ENCODE data around the gene RELN. TPM values are rescaled to one million over a fixed set of nuclear protein-coding genes. Genes with fewer than 3 reads are reported as not detected.

Gene RELN
- total RNA-seq, 1 experiment from 2014 or later: 0.20 TPM

DNA sequence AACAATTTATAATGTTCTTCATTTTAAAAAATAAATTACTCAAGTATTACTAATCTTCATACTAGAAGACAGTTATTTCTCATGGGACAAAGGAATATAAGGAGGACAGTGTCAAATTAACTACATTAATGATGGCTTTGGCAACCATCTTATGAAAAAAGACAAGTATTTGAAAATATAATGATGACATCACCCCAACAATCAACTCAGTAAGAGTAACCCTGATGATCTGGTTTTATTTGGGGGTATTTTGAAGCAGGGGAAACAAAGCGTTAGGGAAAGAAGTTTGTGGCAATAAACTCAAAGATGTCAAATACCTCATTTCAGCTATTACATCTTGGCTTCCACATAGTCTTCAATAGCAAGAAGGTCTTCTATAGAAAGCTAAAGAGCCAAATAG is 29.0 kb upstream of the RELN start:
- TF ChIP-seq RAD21 (IDR thresholded peaks at IDR 0.05; ENCODE audit: low read depth): no peak
- TF ChIP-seq TCF7L2 (IDR thresholded peaks at IDR 0.05; ENCODE audit: borderline replicate concordance, extremely low read depth, insufficient read depth, insufficient read length): no peak
- TF ChIP-seq EZH2 (IDR thresholded peaks at IDR 0.05): no peak
- TF ChIP-seq CEBPB (IDR thresholded peaks at IDR 0.05; ENCODE audit: low read depth): no peak
- no peak for TF ChIP-seq SRF (IDR thresholded peaks at IDR 0.05; ENCODE audit: low read depth)
- TF ChIP-seq, protein P1, sequence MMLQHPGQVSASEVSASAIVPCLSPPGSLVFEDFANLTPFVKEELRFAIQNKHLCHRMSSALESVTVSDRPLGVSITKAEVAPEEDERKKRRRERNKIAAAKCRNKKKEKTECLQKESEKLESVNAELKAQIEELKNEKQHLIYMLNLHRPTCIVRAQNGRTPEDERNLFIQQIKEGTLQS (IDR thresholded peaks at IDR 0.05): no peak
- TF ChIP-seq, protein P2, sequence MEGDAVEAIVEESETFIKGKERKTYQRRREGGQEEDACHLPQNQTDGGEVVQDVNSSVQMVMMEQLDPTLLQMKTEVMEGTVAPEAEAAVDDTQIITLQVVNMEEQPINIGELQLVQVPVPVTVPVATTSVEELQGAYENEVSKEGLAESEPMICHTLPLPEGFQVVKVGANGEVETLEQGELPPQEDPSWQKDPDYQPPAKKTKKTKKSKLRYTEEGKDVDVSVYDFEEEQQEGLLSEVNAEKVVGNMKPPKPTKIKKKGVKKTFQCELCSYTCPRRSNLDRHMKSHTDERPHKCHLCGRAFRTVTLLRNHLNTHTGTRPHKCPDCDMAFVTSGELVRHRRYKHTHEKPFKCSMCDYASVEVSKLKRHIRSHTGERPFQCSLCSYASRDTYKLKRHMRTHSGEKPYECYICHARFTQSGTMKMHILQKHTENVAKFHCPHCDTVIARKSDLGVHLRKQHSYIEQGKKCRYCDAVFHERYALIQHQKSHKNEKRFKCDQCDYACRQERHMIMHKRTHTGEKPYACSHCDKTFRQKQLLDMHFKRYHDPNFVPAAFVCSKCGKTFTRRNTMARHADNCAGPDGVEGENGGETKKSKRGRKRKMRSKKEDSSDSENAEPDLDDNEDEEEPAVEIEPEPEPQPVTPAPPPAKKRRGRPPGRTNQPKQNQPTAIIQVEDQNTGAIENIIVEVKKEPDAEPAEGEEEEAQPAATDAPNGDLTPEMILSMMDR (IDR thresholded peaks at IDR 0.05 in 2 of 3, conservative IDR thresholded peaks at IDR 0.05 in 1 of 3; ENCODE audit: borderline replicate concordance in 1 of 3, insufficient read depth in 1 of 3, low read depth in 2 of 3, low read length in 2 of 3): no peak
- TF ChIP-seq FOSL1 (IDR thresholded peaks at IDR 0.05; ENCODE audit: low read depth): no peak
- no peak for TF ChIP-seq YY1 (IDR thresholded peaks at IDR 0.05; ENCODE audit: extremely low read depth, insufficient replicate concordance, low read depth, low read length)
- no peak for TF ChIP-seq ZFX (IDR thresholded peaks at IDR 0.05)
- TF ChIP-seq SIN3A (IDR thresholded peaks at IDR 0.05; ENCODE audit: low read depth): no peak
- TF ChIP-seq EGR1 (IDR thresholded peaks at IDR 0.05; ENCODE audit: low read depth): no peak
- TF ChIP-seq ELF1 (IDR thresholded peaks at IDR 0.05; ENCODE audit: borderline replicate concordance, low read depth): no peak
- no peak for TF ChIP-seq POLR2A (IDR thresholded peaks at IDR 0.05; ENCODE audit: borderline replicate concordance, extremely low read depth, insufficient read depth, insufficient read length)
- TF ChIP-seq, protein P3, sequence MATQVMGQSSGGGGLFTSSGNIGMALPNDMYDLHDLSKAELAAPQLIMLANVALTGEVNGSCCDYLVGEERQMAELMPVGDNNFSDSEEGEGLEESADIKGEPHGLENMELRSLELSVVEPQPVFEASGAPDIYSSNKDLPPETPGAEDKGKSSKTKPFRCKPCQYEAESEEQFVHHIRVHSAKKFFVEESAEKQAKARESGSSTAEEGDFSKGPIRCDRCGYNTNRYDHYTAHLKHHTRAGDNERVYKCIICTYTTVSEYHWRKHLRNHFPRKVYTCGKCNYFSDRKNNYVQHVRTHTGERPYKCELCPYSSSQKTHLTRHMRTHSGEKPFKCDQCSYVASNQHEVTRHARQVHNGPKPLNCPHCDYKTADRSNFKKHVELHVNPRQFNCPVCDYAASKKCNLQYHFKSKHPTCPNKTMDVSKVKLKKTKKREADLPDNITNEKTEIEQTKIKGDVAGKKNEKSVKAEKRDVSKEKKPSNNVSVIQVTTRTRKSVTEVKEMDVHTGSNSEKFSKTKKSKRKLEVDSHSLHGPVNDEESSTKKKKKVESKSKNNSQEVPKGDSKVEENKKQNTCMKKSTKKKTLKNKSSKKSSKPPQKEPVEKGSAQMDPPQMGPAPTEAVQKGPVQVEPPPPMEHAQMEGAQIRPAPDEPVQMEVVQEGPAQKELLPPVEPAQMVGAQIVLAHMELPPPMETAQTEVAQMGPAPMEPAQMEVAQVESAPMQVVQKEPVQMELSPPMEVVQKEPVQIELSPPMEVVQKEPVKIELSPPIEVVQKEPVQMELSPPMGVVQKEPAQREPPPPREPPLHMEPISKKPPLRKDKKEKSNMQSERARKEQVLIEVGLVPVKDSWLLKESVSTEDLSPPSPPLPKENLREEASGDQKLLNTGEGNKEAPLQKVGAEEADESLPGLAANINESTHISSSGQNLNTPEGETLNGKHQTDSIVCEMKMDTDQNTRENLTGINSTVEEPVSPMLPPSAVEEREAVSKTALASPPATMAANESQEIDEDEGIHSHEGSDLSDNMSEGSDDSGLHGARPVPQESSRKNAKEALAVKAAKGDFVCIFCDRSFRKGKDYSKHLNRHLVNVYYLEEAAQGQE (IDR thresholded peaks at IDR 0.05; ENCODE audit: low read depth): no peak
- no peak for TF ChIP-seq JUND (IDR thresholded peaks at IDR 0.05)
- TF ChIP-seq, protein P4, sequence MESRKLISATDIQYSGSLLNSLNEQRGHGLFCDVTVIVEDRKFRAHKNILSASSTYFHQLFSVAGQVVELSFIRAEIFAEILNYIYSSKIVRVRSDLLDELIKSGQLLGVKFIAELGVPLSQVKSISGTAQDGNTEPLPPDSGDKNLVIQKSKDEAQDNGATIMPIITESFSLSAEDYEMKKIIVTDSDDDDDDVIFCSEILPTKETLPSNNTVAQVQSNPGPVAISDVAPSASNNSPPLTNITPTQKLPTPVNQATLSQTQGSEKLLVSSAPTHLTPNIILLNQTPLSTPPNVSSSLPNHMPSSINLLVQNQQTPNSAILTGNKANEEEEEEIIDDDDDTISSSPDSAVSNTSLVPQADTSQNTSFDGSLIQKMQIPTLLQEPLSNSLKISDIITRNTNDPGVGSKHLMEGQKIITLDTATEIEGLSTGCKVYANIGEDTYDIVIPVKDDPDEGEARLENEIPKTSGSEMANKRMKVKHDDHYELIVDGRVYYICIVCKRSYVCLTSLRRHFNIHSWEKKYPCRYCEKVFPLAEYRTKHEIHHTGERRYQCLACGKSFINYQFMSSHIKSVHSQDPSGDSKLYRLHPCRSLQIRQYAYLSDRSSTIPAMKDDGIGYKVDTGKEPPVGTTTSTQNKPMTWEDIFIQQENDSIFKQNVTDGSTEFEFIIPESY (IDR thresholded peaks at IDR 0.05; ENCODE audit: extremely low read depth, insufficient replicate concordance, low read length): no peak
- TF ChIP-seq CBX3 (IDR thresholded peaks at IDR 0.05; ENCODE audit: low read depth): no peak
- H3K9ac ChIP-seq (ENCODE audit: low read length): no peak overlapping the region
- DNase-seq (ENCODE audit: low read depth, low spot score) (no peak), ATAC-seq (no peak)
- intact Hi-C loops (cut with micrococcal nuclease): no loop called here
- RAD21 ChIA-PET (ENCODE audit: low non-redundant PET in 1 of 2, low total read pairs in 2 of 2, uncharacterized antibody in 2 of 2, unreplicated experiment in 2 of 2): no interaction called here
- H3K27ac ChIP-seq (ENCODE audit: low read depth, low read length): no peak overlapping the region
- H3K4me1 ChIP-seq (ENCODE audit: control insufficient read depth in 1 of 2, insufficient read depth in 2 of 2, low read length in 2 of 2): no peaks in the 10 kb centered on the region
- H4K20me1 ChIP-seq (ENCODE audit: insufficient read depth): no peaks in the 10 kb centered on the region
- CTCF ChIA-PET: no interaction called here
- no peak overlapping the region for H2AFZ ChIP-seq (ENCODE audit: low read depth, low read length, poor library complexity, severe bottlenecking)
- no peaks in the 10 kb centered on the region for H3K79me2 ChIP-seq (ENCODE audit: insufficient read depth, low read length)
- H3K4me3 ChIP-seq (replicated peaks in 1 of 2; ENCODE audit: low read depth in 1 of 2, low read length in 2 of 2): no peak overlapping the region
- POLR2A ChIA-PET: no interaction called here
- no peaks in the 10 kb centered on the region for H3K9me2 ChIP-seq (ENCODE audit: insufficient read depth)
- H3K9me3 ChIP-seq (ENCODE audit: control insufficient read depth in 1 of 2, insufficient read depth in 1 of 2, low read depth in 1 of 2, low read length in 2 of 2): no peaks in the 10 kb centered on the region
- BruUV-seq (replicated peaks): no TSS peak
- peaks cover 8% of the 10 kb centered on the region for H3K27me3 ChIP-seq (ENCODE audit: insufficient read depth, low read length)
- H3K4me2 ChIP-seq (ENCODE audit: low read length): no peak overlapping the region
- no peaks in the 10 kb centered on the region for H3K36me3 ChIP-seq (ENCODE audit: control insufficient read depth in 1 of 2, insufficient read depth in 2 of 2, low read length in 2 of 2)

All from HCT116 (cell line).